ENCODE results near the gene TSPAN9.

The TSPAN9 gene

DNA sequence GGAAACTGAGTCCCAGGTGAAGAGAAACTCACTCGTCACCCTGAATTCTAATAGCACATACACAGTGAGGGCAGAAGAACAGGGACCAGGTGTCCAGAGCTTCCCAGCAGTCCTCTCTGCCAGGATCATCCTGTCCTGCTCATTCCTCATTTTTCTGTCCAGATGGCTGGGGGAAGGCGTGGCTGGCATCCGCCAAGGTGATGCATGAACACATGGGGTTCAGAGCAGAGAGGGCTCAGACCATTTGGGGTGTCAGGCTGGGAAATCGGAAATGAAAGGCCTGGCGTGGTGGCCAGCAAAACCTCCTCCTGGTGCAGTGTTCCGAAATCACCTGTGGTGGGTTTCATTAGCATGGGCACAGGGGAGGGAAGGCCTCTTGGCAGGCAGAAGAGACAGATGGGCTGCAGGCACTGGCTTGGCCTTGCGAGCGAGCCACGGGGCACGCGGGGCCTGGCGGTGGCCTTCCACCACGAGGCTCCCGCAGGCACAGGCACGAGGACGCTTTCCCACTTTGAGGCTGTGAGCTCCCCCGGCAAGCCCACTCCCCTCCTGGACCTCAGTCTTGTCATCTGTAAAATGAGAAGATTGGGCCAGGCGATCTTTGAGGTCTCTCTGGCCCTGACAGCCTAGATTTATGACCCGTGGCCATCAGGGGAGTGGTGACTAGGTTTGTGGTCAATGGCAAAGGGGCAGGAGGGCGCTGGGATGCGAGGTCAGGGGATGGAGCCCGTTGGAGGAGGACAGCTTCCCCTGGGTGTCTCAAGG, 68.5 kb downstream of the TSPAN9 start:
- no peak for DNase-seq

DNA sequence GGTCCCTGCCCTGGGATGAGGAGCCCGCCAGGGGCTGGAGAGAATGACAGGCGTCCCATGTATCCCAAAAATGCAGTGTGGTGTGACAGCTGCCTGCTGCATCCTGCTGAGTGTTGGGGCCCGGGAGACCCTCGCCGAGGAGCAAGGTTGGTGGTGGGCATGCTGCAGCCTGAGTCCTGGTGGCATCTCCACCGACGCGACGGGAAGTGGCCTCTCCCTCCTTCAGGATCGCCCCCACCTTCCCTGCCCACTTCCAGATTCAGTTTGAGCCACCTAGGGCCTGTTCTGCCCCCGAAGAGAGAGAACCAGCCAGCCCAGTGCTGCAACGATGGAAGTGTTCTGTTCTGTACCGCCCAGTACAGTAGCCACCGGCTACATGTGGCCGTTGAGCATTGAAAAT, 70.1 kb downstream of the TSPAN9 start:
- no peak for DNase-seq

DNA sequence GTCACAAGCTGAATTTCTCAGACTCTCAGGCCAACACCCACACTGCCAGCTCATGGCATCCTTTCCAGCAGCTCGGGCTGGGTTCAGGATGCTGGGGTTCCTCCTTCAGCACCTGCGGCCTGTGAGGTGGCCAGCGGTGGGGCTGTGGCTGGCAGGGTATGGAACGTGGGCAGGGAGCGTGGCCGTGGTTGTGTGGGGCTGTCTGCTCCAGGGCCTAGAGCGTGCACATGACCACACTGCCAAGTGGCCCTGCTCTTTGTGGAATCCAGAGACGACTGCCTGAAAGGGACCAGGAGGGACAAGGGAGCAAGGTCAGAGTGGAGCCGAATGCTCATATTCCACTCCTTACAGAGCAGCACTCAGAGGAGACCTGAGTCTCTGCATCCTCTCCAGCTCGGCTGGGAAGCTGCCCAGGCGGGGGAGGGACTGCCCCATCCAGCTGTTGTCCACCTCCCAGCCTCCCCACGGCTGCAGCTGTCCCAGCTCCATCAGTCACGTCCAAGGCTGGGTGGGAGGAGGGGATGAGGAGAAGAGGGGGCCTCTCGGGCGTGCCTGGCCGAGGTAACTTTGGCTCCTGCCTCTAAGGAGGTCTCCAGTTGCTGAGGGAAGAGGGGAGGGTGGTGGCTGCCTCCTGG, 71.3 kb downstream of the TSPAN9 start:
- no peak for DNase-seq

DNA sequence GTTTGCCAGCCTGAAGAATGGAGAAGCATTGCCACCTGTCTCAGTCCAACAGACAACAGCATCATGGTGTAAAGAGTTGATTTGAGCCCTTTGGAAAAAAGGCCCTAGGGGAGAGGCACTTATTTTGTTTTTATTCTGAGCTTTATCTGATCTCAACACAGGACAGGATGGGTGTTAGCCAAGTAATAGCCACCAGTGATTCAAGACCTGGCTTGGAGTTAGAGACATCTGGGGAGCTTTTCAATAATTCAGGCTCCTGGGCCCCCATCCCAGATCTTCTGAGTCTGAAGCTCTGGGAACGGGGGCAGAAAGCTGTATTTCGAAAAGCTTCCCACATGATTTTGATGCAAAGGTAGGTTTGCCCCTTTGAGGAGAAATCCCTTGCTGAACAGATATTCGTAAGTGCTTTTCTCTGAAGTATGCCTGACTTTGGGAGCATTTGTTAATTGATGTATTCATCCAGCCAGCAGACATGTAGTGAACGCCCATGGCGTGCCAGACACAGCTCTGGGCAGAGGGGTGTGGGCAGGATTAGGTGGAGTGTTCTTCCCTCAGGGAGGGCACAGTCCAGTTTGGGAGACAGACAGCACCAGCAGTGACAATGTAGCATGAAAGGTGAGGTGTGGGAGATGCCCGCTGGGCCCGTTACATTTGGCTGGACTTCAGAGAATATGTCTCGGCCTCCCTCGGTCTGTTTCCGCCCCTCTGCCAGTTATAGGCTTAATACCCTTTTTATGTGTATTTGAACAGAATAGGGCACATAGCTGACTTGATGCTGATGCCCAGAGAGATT, 72.5 kb downstream of the TSPAN9 start:
- DNase-seq: no peak

DNA sequence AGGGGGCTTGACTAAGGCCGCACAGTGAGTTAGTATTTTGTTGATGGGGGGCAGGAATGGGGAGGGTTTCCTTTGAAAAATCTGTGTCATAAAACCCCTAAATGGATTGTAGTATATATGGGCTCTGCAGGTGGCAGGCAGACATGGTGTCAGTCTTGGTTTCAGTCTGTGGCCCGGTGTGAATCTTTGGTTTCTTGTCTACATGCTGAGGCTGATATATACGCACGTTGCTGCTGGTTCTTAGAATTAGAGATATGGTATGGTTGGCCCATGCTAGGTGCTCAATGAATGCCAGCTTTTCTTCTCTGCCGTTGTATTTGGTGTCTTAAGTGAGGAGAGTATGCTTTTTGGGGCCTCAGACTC, 73.1 kb downstream of the TSPAN9 start:
- DNase-seq: no peak

DNA sequence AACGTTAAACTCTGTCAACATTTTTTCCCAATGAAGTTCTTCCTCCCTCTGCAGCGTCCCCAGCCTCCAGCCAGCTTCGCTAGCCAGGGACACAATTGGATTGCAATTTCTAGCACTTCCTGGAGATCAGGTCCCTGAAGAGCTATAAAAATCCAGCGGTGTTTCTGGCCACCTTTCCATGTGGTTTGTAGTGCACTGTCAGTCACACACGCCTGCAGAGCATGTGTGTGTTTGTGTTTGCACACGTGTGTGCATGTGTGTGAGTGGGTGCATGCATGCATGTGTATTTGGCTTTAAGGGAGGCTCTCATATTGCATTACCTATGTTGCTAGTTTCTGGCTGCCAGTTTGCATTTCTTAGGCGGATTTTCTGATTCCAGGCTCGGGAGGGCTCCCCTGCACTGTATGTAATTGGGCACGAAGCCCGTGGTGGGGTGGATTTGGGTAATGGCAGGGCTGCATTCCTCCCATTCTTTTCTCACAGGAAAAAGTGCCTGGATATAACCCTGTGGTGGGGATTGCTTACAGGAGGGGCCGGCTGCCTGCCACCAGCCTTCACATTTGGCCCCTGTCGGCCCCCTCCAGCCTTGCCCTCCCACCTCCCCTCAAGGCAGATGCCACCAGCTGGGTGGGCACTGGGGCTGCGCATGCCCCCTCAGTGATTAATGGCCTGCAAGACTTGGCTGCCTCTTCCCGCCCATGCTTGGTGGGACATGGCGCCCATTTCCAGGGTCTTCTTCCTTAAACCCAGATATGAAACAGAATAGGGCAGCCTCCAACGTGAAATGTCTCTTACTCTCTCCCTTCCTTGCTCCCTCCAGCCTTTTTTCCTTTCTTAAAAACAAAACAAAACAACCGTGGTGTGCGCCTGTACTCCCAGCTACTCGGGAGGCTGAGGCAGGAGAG, 74.0 kb downstream of the TSPAN9 start:
- DNase-seq: no peak

DNA sequence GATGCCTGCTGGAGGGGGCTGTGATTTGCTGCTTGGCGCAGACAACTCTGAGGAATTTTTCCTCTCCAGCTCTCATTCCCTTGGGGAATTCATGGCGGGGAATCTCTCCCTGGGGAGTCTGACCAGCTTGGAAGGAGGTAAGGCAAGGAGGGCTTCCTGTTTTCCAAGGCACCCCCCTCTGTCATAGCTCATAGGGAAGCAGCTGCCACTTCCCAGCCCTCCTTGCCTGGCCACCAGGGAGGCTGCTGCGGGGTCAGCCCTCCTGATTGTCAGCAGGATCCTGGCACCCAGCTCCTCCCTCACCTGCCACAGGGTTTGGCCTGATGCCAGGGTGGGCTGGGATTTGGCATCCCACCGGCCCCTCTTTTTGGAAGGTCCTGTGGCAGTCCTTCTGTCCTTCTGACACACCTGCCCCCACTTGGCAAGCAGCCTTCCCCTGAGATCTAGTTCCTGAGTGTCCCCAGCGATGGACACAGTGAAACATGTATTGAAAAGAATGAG, 74.9 kb downstream of the TSPAN9 start:
- no peak for DNase-seq

DNA sequence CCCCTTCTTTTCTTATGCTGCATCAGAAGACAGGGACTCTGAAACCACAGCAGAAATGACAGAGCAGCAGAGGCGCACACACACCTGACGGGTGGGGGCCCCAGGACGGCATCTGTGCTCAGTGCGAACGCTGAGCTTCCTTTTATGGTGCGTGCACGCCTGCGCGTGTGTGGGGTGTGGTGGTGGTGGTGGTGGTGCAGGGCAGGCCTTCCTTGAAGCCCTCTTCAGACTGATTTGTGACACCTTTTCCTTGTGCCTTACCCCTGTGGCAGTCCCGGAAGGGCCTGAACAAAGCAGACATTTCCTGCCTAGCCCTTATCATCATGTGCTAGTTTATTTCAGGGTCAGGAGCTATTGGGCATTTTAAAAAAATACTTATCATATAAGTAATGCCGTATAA, 75.7 kb downstream of the TSPAN9 start:
- DNase-seq: no peak

DNA sequence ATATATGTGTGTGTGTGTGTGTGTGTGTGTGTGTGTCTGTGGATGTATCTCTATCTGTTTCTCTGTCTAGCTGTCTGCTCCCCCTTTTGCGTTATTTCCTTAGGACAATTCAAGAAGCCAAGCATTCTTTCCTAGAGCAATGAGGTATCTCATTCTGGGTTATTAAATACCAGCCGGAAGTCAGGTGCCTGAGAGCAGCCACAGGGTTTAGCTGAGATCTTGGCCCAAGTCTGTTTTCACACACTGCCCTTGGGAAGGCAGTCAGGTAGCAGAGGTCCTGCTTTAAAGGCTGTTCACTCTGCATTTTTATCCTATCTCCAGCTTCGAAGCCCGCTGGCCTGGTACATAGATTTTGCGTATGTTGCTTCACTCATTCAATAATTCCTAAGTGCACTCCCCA, 76.8 kb downstream of the TSPAN9 start:
- DNase-seq: no peak

DNA sequence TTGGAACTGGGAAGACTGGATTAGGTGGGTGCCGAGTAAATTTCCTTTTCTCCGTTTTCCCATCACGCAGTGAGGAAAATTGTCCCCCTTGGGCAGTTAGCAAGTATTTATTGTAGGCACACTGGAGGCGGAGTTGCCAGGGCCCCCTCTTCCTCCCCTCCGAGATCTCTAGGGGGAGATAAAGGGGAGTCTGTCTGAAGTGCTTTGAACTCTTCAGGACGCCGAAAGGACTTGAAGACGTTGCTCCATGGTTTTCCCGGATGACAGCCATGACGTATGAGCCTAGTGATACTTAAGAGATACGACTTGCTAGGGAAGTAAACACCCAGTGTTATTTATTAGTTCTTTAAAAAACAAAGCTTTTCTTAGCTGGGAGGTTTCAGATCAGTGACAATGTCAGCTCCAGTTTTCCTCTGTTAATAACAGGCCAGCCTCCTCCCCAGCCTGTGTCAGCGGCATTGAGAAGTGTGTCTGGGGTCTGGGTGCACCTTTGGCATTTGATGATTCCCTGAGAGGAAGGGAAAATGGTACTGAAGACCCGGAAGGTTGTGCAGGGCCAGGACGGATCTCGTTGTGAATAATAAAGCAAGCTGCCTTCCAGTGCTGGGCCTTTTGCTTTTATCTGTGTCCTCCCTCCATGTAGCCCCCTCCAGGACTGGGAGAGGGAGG, 78.7 kb downstream of the TSPAN9 start:
- DNase-seq: no peak

DNA sequence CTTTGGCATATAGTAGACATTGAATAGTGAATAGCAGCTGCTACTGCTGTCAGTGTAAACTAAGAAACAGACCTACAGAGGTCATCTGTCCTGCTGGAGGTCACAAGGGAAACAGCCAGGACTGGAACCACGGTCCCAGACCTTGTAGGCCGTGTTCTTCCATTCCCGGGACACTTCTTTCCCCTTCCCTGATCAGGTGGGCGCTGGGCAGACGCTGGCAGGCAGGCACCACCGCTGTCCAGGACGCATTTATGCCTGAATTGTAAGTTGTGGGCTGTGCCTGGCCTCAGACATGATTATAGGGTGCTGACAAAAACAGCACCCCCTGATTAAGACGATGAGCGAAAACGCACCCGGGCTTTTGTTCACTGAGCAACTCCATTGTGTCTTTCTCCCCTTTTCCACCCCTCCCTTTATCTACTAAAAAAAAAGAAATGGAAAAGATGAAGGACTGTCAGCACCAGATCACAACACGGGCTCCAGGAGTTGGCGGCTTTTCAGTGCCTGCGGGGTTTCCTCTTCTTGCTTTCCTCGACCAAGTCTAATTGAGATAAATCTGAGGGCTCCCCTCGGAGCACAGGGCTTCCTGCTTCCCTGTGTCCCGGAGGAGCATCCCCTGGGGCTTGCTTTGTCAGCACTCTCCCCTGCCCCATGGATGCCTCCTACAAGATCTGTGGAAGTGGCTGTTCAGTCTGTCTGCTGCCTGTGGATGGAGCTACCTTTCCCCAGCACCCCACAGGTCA, 80.6 kb downstream of the TSPAN9 start:
- DNase-seq: no peak

DNA sequence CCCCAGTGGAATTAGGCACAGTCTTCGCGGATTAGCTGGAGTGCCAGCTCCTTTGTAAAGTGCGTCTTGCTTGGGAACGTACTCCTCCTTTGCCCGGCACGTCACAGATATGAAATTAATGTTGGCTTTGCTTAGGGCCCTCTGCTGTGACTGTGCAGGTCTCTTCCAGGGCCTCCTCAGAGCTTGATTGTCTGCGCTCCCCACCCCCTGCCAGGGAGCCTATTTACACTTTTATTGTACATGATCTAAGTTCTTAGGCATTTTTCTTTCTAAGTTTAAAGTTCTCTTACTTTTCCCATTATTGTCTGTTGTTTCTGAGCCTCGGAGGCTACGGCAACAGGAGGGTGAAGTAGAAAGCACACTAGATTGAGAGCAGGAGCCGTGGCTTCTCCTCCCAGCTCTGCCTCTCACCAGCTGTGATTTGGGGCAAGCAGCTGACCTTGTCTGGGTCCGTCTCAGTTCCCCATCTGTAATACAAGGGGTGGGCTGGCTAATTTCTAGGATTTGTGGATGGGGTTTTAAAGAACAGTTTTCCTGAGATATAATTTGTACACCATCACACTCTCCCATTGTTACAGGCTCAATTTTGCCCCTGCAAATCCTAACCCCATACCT, 81.8 kb downstream of the TSPAN9 start:
- DNase-seq: no peak

DNA sequence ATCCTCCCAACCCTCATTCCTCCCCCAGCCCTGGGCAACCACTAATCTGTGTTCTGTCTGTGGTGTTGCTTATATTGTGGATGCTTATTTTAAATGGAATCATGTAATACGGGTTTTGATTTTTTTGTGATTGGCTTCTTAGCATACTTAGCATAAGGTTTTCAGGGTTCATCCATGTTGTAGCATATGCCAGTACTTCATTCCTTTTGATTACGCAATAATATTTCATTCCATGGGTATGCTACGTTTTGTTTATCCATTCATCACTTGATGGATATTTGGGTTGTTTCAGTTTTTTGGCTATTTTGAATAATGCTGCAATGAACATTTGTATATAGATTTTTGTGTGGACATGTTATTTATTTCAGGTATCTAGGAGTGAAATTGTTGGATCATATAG, 82.9 kb downstream of the TSPAN9 start:
- DNase-seq: no peak

DNA sequence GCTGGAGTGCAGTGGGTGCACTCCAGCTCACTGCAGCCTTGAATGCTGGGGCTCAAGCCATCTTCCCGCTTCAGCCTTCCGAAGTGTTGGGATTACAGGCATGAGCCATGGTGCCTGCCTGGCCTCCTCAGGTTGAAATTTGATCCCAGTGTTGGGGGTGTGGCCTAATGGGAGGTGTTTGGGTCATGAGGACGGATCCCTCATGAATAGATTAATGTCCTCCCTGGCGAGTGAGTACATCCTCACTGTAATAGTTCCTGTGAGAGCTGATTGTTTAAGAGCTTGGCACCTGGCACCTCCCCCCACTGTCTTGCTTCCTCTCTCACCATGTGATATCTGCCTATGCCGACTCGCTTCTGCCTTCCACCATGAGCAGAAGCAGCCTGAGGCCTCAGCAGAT, 84.7 kb downstream of the TSPAN9 start:
- DNase-seq: peak; percentile 48

DNA sequence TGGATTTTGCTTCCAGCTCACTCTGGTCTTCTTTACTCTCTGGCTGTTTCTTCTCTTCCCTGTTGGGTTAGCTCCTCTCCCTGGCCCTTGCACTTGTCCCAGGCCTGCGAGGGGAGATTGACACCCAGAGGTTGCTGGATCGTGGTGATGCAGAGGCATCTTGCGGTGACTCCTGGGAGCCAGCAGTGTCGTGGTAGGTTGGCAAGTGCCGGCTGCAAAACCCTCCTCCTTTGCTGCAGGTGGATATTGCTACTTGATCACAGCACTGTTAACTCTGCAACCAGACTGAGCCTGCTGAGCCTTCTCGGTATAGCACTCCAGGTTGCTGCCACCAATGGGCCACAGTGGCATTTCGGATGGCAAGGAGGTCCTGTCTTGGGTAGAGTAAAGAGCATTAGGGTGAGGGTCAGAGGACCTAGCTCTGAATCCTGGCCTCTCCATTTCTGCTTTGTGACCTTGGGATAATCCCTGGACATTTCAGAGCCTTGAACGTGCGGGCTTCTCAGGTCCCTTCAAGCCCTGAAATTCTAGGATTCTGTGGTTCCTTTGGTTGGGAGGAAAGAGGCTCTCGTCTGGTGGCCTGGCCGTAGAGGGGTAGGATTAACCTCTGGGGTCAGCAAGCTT, 87.4 kb downstream of the TSPAN9 start:
- peak; percentile 60 for DNase-seq

DNA sequence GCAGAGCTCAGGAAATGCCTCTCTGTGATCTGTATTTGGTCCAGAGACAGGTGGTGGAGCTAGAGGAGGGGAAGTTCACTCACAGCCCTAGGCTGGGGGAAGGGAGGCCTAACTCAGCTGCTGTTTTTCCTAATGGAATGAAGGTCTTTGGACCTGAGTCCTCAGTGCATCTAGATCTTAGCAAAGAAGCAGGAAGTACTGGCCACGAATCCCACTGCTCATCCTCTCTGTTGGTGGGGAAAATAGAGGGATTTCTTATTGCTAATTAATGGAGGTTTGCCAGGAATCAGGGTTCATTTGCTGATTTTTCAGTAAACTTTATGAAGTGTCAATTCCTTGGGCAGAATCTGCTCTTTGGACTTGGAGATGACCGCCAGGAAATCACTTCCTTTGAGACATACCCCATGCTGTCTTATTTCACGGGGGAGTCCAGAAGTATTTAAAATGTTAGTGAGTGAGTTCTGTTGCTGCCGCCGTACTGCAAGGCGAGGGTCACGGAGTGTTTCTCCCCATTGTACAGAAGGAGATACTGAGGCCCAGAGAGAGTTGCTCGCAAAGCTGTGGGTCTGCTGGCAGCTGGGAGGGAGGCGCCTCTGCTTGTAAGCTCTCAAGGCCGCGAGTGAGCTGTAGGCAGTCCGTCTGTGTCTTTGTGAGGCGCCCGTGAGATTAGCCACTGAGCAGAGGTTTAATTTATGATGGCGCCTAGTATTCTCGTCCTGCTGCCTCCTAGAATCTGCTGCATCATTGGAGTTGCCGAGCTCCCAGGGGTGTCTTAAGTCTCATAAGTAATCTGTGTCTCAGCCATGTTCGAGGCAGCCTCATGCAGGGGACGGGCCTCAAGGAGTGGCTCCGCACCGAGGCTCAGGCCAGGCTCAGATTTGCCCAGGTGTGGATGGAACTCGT, 88.2 kb downstream of the TSPAN9 start:
- DNase-seq: peak; percentile 48

DNA sequence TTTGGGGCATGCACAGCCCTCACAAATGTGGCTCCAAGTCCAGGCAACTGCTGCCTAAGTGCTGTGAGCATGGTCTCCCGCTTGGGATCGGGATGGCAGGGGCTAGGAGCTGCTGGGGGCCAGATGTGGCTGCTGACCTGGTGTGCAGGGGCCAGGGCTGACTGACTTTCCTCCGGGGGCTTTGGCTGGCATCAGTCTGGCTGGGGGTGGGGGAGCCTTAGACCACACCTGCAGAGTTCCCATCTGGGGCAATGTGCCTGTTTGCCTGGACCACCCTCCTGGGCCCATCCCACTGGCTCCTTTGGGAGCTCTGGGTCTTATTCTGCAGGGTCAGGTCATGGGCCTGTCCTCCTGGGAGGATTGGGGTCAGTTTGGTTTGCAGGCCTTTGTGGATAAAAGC, 90.5 kb downstream of the TSPAN9 start:
- DNase-seq: no peak

DNA sequence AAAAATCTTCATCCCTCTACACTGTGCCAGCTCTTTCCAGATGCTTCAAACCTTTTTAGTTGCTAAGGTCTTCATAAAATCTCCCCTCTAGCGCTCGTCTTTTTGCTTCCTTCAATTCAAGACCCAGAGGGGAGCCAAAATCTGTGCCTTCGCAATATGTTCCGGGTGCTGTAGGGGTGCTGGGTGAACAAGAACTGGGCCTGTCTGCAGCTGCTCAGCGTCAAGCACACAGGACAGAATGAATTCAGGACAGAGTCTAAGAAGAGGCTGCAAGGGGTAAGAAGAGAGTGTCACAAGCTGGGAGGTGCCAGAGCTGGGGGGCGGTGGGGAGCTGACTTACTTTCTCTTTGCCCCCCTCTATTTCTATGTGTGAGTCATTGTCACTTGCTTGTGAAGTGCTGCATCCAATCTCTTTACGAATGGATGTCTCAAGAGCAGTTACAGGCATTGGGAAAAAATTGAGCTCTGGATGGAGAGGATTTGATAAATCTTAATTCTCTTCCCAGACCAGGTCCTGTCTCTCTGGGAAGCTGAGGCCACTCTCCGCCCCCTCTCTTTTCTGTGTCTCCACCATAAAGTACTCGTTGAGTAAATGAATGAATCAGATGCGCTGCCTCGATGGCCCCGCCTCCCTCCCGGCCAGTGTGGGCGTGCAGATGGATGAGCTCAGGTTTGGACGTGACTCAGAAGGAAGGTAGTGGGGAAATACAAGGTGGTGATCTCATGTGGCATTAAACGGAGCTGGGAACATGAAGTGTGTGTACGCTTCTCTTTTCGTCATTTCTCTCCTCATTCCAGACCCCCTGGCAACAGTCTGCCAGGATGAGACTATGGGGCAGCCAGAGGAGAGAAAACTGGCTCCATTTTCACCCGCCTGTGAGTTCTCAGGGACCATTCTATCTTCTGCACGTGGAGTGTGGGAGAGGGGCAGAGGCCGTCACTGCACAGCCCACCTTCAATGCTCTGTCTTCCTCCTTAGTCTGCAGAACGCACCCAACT, 91.3 kb downstream of the TSPAN9 start:
- DNase-seq: peak; percentile 53

Measured in NCI-H510A treated with DMSO at 0.1 percent for 48 hours (cell line).